Lower lobe of right lung (tissue), 2 donors: ENCODE measurements around the gene PTPN13. TPM values are rescaled to one million over a fixed set of nuclear protein-coding genes. Genes with fewer than 3 reads are reported as not detected.
A peak's percentile ranks its signal among the peaks of the same experiment; 100 is the strongest.

ENCODE experiments used
- ATAC-seq, 2 donors: fragments of 200-7000 bp; cut with Tn5 transposase; one replicate each; pipeline ENCODE4 v1.9.1; 2020 to 2022; ENCODE audit warnings: mild to moderate bottlenecking in 2 of 2, moderate library complexity in 2 of 2
- DNase-seq: peaks from one replicate; pipeline ENCODE4 v3.0.0-alpha.2; 2020
- H3K27ac ChIP-seq: fragments of 200-600 bp; one replicate; pipeline ENCODE4 v1.8.0; 2022
- H3K27me3 ChIP-seq: fragments of 200-600 bp; one replicate; pipeline ENCODE4 v1.8.0; 2022; ENCODE audit warnings: low read depth
- H3K36me3 ChIP-seq: fragments of 200-600 bp; one replicate; pipeline ENCODE4 v1.8.0; 2022; ENCODE audit warnings: mild to moderate bottlenecking
- H3K4me1 ChIP-seq: fragments of 200-600 bp; one replicate; pipeline ENCODE4 v1.8.0; 2022
- H3K4me3 ChIP-seq: fragments of 200-600 bp; one replicate; pipeline ENCODE4 v1.8.0; 2022; ENCODE audit warnings: mild to moderate bottlenecking
- H3K9me3 ChIP-seq: fragments of 200-600 bp; one replicate; pipeline ENCODE4 v1.8.0; 2022
- intact Hi-C: fragments of 100-400 bp; cut with DNase I; formaldehyde crosslinking; loops from one replicate; pipeline ENCODE4 v1.11.0; 2022
- total RNA-seq: library from RNA; stranded (reverse); fragmentation: NEBNext Ultra II Directional; extraction: Animal tissue kit (Norgen Biotek cat#: 25700); gene quantifications from one replicate; pipeline ENCODE4 v1.2.1, GENCODE V29; 2021
- TF ChIP-seq, protein P1 (sequence below): fragments of 200-600 bp; IDR thresholded peaks from one replicate; pipeline ENCODE4 v1.8.0; 2022; ENCODE audit warnings: antibody characterized with exemption, mild to moderate bottlenecking
- donor health status: DM: no; HTN: yes; CAD: no; lungs with severe emphysema.

Gene PTPN13
- total RNA-seq, 1 donor from 2014 or later: 77.2 TPM

DNA sequence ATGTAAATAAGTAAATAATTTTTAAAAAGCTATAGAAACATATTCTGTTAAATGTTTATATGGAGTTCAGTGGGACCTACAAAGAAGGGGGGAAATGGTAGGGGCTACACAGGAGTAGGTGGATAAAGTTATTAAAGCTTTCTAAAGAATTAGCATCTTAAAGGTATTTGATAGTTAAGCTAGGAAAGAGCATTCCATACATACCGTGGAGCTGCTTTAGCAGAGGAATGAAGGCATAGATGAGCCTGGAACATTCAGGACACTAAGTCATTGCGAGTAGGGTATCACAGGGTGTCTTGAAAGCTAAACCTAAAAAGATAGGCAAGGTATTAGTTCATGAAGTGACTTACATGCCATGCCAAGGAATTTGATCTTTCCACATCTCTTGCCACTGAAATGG lies 194.7 kb downstream of the PTPN13 start:
- no peak for DNase-seq
- Histone ChIP-seq H3K9me3 (no peaks in the 10 kb centered on the region), H3K27me3 (no peaks in the 10 kb centered on the region), H3K4me1 (no peaks in the 10 kb centered on the region), H3K27ac (no peak overlapping the region), H3K4me3 (no peak overlapping the region), H3K36me3 (peaks cover 52% of the 10 kb centered on the region)
- no peak for ATAC-seq
- TF ChIP-seq, protein P1, sequence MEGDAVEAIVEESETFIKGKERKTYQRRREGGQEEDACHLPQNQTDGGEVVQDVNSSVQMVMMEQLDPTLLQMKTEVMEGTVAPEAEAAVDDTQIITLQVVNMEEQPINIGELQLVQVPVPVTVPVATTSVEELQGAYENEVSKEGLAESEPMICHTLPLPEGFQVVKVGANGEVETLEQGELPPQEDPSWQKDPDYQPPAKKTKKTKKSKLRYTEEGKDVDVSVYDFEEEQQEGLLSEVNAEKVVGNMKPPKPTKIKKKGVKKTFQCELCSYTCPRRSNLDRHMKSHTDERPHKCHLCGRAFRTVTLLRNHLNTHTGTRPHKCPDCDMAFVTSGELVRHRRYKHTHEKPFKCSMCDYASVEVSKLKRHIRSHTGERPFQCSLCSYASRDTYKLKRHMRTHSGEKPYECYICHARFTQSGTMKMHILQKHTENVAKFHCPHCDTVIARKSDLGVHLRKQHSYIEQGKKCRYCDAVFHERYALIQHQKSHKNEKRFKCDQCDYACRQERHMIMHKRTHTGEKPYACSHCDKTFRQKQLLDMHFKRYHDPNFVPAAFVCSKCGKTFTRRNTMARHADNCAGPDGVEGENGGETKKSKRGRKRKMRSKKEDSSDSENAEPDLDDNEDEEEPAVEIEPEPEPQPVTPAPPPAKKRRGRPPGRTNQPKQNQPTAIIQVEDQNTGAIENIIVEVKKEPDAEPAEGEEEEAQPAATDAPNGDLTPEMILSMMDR: no peak
- intact Hi-C loops: no loop called here

DNA sequence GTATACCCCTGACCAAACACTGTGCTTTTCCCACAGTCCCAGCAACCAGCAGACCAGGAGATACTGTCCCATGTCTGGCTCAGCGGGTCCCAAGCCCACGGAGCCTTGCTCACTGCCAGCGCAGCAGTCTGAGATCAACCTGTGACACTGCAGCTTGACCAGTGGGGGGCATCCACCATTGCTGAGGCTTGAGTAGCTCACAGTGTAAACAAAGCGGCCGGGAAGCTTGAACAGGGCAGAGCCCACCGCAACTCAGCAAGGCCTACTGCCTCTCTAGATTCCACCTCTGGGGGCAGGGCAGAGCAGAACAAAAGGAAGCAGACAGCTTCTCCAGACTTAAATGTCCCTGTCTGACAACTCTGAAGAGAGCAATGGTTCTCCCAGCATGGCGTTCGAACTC lies 197.0 kb downstream of the PTPN13 start:
- DNase-seq (no peak), ATAC-seq (no peak)
- Histone ChIP-seq H3K9me3 (no peaks in the 10 kb centered on the region), H3K4me3 (no peak overlapping the region), H3K27ac (no peak overlapping the region), H3K27me3 (no peaks in the 10 kb centered on the region), H3K4me1 (no peaks in the 10 kb centered on the region), H3K36me3 (peaks cover 31% of the 10 kb centered on the region)
- intact Hi-C loops: no loop called here
- TF ChIP-seq, protein P1: no peak

DNA sequence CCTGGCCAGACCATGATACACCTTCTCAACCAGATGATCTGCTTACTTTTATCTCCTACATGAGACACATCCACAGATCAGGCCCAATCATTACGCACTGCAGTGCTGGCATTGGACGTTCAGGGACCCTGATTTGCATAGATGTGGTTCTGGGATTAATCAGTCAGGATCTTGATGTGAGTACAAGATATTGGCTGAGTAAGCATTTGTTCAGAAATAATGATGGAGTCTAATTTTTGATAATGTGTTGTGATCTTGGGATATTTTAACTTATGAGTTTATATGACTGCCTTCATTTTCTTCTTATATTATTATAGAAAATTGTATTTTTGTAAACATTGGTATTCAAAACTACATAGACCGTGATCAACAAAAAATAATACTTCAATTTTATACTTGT lies 215.7 kb downstream of the PTPN13 start:
- no peaks in the 10 kb centered on the region for H3K4me1 ChIP-seq
- TF ChIP-seq, protein P1: no peak
- no peak overlapping the region for H3K4me3 ChIP-seq
- no peaks in the 10 kb centered on the region for H3K27me3 ChIP-seq
- intact Hi-C loops: no loop called here
- DNase-seq (no peak), ATAC-seq (no peak)
- H3K36me3 ChIP-seq: peaks cover 66% of the 10 kb centered on the region
- H3K27ac ChIP-seq: no peak overlapping the region
- no peaks in the 10 kb centered on the region for H3K9me3 ChIP-seq

DNA sequence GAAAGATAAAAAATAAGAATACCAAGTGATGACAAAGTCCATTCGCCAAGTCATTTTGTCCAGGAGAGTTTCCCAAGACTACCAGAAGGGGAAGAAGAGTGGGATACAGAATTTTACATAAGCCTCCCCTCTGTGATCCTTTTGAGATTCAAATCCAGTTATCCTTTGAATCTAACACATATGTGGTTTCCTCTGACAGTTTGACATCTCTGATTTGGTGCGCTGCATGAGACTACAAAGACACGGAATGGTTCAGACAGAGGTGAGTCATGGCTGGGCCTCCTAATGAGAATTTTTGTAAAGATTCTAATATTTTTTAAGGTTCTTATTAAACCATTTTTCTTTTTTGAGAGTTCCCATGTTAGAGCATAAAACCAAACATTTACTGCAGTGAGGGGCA lies 216.7 kb downstream of the PTPN13 start:
- Histone ChIP-seq H3K4me3 (no peak overlapping the region), H3K9me3 (peaks cover 5% of the 10 kb centered on the region), H3K27me3 (no peaks in the 10 kb centered on the region), H3K4me1 (peaks cover under 1% of the 10 kb centered on the region), H3K27ac (no peak overlapping the region), H3K36me3 (peaks cover 64% of the 10 kb centered on the region)
- intact Hi-C loops: no loop called here
- ATAC-seq (no peak), DNase-seq (no peak)
- TF ChIP-seq, protein P1: no peak

DNA sequence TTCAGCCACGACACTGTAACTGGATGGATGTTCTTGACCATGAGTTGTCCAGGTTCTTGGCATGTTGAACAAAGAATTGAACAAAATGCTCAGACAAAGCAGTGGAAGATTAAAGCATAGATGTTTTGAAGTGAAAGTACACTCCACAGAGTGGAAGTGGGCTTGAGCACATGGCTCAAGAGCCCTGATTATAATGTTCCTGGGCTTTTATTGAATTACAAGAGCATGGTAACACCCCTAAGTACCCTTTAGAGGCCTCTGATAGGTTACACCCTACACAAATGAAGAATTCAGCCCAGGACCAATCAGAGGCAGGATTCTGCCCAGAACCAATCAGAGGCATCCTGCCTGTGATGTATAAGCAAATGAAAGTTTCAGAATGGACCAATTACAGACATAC lies 221.5 kb downstream of the PTPN13 start:
- Histone ChIP-seq H3K4me3 (no peak overlapping the region), H3K27me3 (no peaks in the 10 kb centered on the region), H3K4me1 (peaks cover 6% of the 10 kb centered on the region), H3K27ac (peak overlapping the region; percentile 33), H3K36me3 (peaks cover 35% of the 10 kb centered on the region), H3K9me3 (peaks cover 6% of the 10 kb centered on the region)
- TF ChIP-seq, protein P1: no peak
- DNase-seq (no peak), ATAC-seq (no peak)
- intact Hi-C loops: no loop called here
